22Rv1 (cell line): ENCODE results near the gene SETMAR.

Experiments used
- ZFX ChIP-seq: fragments of 450-650 bp; IDR thresholded peaks from 2 replicates; pipeline ENCODE4 v1.6.1; 2017; ENCODE audit warnings: antibody characterized with exemption, borderline replicate concordance
- TF ChIP-seq, protein P1 (sequence below): fragments of 450-650 bp; IDR thresholded peaks from 2 replicates; pipeline ENCODE4 v1.5.1; 2017; ENCODE audit warnings: mild to moderate bottlenecking

DNA sequence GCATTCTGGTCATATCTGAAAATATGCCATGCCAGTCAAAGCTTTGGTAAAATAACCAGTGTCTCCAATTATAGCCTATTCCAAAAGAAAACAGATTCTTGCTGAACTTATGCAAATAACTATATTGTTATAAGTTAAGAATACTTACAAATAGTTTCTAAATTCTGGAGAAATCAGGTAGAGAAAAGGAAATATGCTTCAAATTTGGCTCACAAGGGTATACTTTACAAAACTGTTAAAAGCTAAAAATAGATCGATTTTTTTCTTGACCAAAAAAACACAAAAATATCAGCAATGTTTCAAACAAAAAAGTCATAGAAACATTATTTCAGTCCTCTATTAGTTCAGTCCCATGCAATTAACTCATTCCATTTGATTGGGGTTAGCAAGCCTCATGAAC lies 23.7 kb downstream of the SETMAR start:
- TF ChIP-seq, protein P1, sequence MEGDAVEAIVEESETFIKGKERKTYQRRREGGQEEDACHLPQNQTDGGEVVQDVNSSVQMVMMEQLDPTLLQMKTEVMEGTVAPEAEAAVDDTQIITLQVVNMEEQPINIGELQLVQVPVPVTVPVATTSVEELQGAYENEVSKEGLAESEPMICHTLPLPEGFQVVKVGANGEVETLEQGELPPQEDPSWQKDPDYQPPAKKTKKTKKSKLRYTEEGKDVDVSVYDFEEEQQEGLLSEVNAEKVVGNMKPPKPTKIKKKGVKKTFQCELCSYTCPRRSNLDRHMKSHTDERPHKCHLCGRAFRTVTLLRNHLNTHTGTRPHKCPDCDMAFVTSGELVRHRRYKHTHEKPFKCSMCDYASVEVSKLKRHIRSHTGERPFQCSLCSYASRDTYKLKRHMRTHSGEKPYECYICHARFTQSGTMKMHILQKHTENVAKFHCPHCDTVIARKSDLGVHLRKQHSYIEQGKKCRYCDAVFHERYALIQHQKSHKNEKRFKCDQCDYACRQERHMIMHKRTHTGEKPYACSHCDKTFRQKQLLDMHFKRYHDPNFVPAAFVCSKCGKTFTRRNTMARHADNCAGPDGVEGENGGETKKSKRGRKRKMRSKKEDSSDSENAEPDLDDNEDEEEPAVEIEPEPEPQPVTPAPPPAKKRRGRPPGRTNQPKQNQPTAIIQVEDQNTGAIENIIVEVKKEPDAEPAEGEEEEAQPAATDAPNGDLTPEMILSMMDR, result no peak
- TF ChIP-seq ZFX, result no peak
